ENCODE results near the gene TNFRSF4. TPM values are rescaled to one million over a fixed set of nuclear protein-coding genes. Genes with fewer than 3 reads are reported as not detected.

Gene TNFRSF4
- total and polyA plus RNA-seq, 9 of the 15 experiments (the other 6 are each of a cell fraction or from before 2014, with no cell fraction given) = 0.07 to 0.44 (median 0.19) TPM; not detected in 5

DNA sequence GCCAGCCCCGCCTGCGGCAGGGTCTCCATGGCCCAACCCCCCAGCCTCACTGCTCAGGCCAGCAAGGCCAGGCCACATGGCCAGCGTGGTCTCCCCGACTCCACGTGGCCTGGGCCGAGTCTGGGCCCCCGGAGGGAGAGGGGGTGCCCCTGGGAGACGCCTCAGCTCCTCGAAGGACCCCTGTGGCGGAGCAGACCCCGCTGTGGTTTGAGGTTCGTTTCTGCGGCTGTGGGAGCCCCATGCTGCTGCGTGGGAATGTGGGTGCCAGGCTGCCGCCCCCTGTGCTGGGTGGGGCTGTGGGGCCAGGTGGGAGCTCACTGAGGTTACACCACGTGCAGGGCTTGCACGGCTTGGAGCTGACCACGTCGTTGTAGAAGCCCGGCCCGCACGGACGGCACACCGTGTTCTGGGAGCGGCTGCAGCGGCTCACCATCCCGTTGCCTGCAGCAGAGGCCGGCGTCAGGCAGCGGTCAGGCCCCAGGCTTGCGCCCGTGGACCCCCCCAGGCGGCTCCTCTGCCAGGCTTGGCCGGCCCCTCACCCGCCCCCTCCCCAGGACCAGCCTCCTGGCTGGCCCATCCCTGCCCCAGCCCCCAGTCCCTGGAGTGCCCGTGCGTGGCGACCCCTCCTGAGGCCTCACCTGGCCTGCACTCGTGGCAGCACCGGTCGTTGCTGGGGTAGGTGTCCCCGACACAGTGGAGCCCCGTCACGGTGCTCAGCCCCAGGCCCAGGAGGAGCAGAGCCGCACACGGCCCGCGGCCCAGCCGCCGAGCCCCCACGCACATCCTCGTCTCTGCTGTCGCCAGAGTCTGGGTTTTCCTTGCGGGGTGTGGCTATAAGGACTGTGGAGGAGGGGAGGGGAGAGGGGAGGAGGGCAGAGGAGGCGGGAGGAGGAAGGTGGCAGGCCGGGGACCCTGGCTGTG is at the start of gene TNFRSF4 (continued):
- no peak for TF ChIP-seq ZNF398 (CRISPR knock-in tag; IDR thresholded peaks at IDR 0.05)
- TF ChIP-seq, protein P1, sequence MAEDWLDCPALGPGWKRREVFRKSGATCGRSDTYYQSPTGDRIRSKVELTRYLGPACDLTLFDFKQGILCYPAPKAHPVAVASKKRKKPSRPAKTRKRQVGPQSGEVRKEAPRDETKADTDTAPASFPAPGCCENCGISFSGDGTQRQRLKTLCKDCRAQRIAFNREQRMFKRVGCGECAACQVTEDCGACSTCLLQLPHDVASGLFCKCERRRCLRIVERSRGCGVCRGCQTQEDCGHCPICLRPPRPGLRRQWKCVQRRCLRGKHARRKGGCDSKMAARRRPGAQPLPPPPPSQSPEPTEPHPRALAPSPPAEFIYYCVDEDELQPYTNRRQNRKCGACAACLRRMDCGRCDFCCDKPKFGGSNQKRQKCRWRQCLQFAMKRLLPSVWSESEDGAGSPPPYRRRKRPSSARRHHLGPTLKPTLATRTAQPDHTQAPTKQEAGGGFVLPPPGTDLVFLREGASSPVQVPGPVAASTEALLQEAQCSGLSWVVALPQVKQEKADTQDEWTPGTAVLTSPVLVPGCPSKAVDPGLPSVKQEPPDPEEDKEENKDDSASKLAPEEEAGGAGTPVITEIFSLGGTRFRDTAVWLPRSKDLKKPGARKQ (CRISPR knock-in tag; IDR thresholded peaks at IDR 0.05) = no peak
- TF ChIP-seq PHB2 (IDR thresholded peaks at IDR 0.05; ENCODE audit: low read depth) = no peak
- no peak for TF ChIP-seq RB1 (IDR thresholded peaks at IDR 0.05; ENCODE audit: low read depth)
- no peak for TF ChIP-seq ZNF133 (CRISPR knock-in tag; IDR thresholded peaks at IDR 0.05)
- no peak for TF ChIP-seq ZNF445 (CRISPR knock-in tag; IDR thresholded peaks at IDR 0.05; ENCODE audit: low read depth)
- no peak for TF ChIP-seq ZNF766 (CRISPR knock-in tag; conservative IDR thresholded peaks at IDR 0.05)
- TF ChIP-seq PRPF4 (IDR thresholded peaks at IDR 0.05; ENCODE audit: insufficient read depth, low read depth, low read length, poor library complexity, severe bottlenecking) = no peak
- TF ChIP-seq PKNOX1 (IDR thresholded peaks at IDR 0.05) = no peak
- no peak for TF ChIP-seq ZNF75A (CRISPR knock-in tag; IDR thresholded peaks at IDR 0.05)
- TF ChIP-seq NELFE (IDR thresholded peaks at IDR 0.05; ENCODE audit: insufficient read depth, insufficient read length) = no peak

Measured in K562 (cell line).